HepG2 (cell line): ENCODE measurements around the gene SLC45A1. TPM values are rescaled to one million over a fixed set of nuclear protein-coding genes. Genes with fewer than 3 reads are reported as not detected.

Experiments
- BRD4 ChIP-seq: sonication (generic); formaldehyde crosslinking; IDR thresholded peaks from 2 replicates; pipeline ENCODE4 v1.4.0; 2020; ENCODE audit warnings: missing genetic modification reagents
- CENPT ChIP-seq: sonication (generic); formaldehyde crosslinking; IDR thresholded peaks from 2 replicates; pipeline ENCODE4 v1.8.0; 2022; ENCODE audit warnings: low read depth, mild to moderate bottlenecking, moderate library complexity, missing genetic modification reagents
- EP300 ChIP-seq, 3 experiments: sonication (generic) in 1 of 3; formaldehyde crosslinking in 1 of 3; IDR thresholded peaks; 2 replicates each; pipeline versions ENCODE4 v1.5.1 to v1.6.1; 2011 to 2020; ENCODE audit warnings: low read depth in 2 of 3, low read length in 2 of 3, borderline replicate concordance in 1 of 3, improper control_type of control experiment in 1 of 3, mild to moderate bottlenecking in 1 of 3, missing genetic modification reagents in 1 of 3, moderate library complexity in 1 of 3
- ETV6 ChIP-seq: sonication (generic); formaldehyde crosslinking; conservative IDR thresholded peaks from 2 replicates; pipeline ENCODE4 v1.4.0; 2020; ENCODE audit warnings: missing genetic modification reagents
- JUNB ChIP-seq: sonication (generic); formaldehyde crosslinking; IDR thresholded peaks from 2 replicates; pipeline ENCODE4 v1.8.0; 2022; ENCODE audit warnings: missing genetic modification reagents, mild to moderate bottlenecking, borderline replicate concordance
- KDM5A ChIP-seq: fragments of 200-600 bp; sonication (generic); IDR thresholded peaks from 2 replicates; pipeline ENCODE4 v1.7.0; 2018; ENCODE audit warnings: antibody characterized with exemption, mild to moderate bottlenecking, low read length, borderline replicate concordance
- KLF13 ChIP-seq: sonication (generic); formaldehyde crosslinking; IDR thresholded peaks from 2 replicates; pipeline ENCODE4 v1.4.0; 2020; ENCODE audit warnings: mild to moderate bottlenecking, missing genetic modification reagents
- KLF15 ChIP-seq: sonication (generic); formaldehyde crosslinking; IDR thresholded peaks from 2 replicates; pipeline ENCODE4 v1.8.1; 2023; ENCODE audit warnings: borderline replicate concordance, mild to moderate bottlenecking, inconsistent platforms, missing genetic modification reagents, mixed read lengths
- RELA ChIP-seq: sonication (generic); formaldehyde crosslinking; IDR thresholded peaks from 2 replicates; pipeline ENCODE4 v1.4.0; 2020; ENCODE audit warnings: missing genetic modification reagents
- SRF ChIP-seq: IDR thresholded peaks from 2 replicates; pipeline ENCODE4 v1.6.1; 2011; ENCODE audit warnings: mild to moderate bottlenecking, low read depth, low read length, moderate library complexity
- ZNF225 ChIP-seq: sonication (generic); formaldehyde crosslinking; IDR thresholded peaks from 2 replicates; pipeline ENCODE4 v1.4.0; 2020; ENCODE audit warnings: mild to moderate bottlenecking, missing genetic modification reagents
- ZNF367 ChIP-seq: sonication (generic); formaldehyde crosslinking; IDR thresholded peaks from 2 replicates; pipeline ENCODE4 v1.4.0; 2020; ENCODE audit warnings: missing genetic modification reagents, borderline replicate concordance
- ZNF484 ChIP-seq: sonication (generic); formaldehyde crosslinking; IDR thresholded peaks from 2 replicates; pipeline ENCODE4 v1.5.1; 2020; ENCODE audit warnings: mild to moderate bottlenecking, low read depth, missing genetic modification reagents, borderline replicate concordance
- ZNF567 ChIP-seq: sonication (generic); formaldehyde crosslinking; IDR thresholded peaks from 2 replicates; pipeline ENCODE4 v1.8.1; 2023; ENCODE audit warnings: mild to moderate bottlenecking, missing genetic modification reagents, borderline replicate concordance
- ZNF816 ChIP-seq: sonication (generic); formaldehyde crosslinking; IDR thresholded peaks from 2 replicates; pipeline ENCODE4 v1.8.0; 2022; ENCODE audit warnings: missing genetic modification reagents, mild to moderate bottlenecking, borderline replicate concordance
- polyA plus RNA-seq, 8 experiments: library from polyadenylated mRNA; depleted of rRNA in 3 of 8; stranded (reverse) in 7 of 8; unstranded in 1 of 8; fragments of >200 nt; fragmentation: Illumina TruSeq in 4 of 8; extraction: Trizol in 4 of 8; gene quantifications; 2 replicates each; pipeline versions ENCODE4 v1.2.1 to v1.2.3, GENCODE V29; 2011 to 2016; ENCODE audit warnings: low read depth in 4 of 8, missing spikeins in 1 of 8, mixed read lengths in 1 of 8; ENCODE audit not compliant: insufficient read depth in 1 of 8
- total RNA-seq, 5 experiments: library from RNA; depleted of rRNA; stranded (reverse); fragments of >200 nt; fragmentation: Illumina TruSeq; extraction: Trizol; gene quantifications; 2 replicates each; pipeline ENCODE4 v1.2.3, GENCODE V29; 2016; ENCODE audit warnings: low read depth in 1 of 5
- TF ChIP-seq, protein P1 (sequence below): IDR thresholded peaks from 2 replicates; pipeline ENCODE4 v1.6.1; 2016; ENCODE audit warnings: missing biosample characterization, missing genetic modification reagents, low read depth
- TF ChIP-seq, protein P2 (sequence below): IDR thresholded peaks from 2 replicates; pipeline ENCODE4 v1.6.1; 2016; ENCODE audit warnings: missing compliant biosample characterization, missing genetic modification reagents, borderline replicate concordance
- TF ChIP-seq, protein P3 (sequence below): sonication (generic); formaldehyde crosslinking; IDR thresholded peaks from 2 replicates; pipeline ENCODE4 v1.4.0; 2020; ENCODE audit warnings: mild to moderate bottlenecking, missing genetic modification reagents
- TF ChIP-seq, protein P4 (sequence below): sonication (generic); formaldehyde crosslinking; IDR thresholded peaks from 2 replicates; pipeline ENCODE4 v1.4.0; 2020; ENCODE audit warnings: missing genetic modification reagents
- TF ChIP-seq, protein P5 (sequence below): IDR thresholded peaks from 2 replicates; pipeline ENCODE4 v1.6.1; 2016; ENCODE audit warnings: low read depth

SLC45A1 gene
- total and polyA plus RNA-seq, 2 of the 13 experiments (the other 11 are each of a cell fraction or from before 2014, with no cell fraction given) = not detected

DNA sequence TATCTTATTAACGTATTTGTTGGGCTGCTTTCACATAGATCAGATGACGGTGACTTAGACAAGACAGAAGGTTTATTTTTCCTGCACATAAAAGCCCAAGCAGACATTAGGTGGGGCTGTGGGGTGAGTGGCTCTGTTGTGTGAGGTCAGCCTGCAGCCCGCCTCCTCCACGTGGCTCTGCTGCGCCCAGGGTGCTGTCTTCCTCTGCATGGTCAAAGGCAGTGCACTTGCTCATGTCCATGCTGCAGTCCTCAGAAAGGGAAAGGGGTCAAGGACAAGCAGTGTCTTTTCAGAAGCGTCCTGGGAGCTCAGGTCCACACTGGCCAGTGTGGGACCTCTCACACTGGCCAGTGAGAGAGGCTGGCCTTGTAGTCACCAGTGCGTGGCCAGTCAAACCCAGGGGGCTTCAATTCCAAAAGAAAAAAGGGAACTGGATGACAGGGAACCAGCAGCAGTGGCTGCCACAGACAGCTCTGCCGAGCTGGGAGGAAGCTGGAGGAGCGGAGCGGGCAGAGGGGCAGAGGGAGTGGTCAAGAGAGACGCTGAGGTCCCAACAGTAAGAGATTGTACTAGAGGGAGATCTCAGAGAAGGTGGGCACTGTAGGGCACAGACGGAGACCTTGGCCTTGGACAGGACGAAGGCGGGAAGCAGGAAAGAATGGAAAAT is 35.9 kb upstream of the SLC45A1 start (continued):
- TF ChIP-seq RELA (CRISPR knock-in tag) = no peak
- 0 out of 2 replicates have a peak, but pooled peaks have one; percentile 22 for TF ChIP-seq ZNF225 (CRISPR knock-in tag)
- TF ChIP-seq JUNB (CRISPR knock-in tag) = no peak
- TF ChIP-seq, protein P1, sequence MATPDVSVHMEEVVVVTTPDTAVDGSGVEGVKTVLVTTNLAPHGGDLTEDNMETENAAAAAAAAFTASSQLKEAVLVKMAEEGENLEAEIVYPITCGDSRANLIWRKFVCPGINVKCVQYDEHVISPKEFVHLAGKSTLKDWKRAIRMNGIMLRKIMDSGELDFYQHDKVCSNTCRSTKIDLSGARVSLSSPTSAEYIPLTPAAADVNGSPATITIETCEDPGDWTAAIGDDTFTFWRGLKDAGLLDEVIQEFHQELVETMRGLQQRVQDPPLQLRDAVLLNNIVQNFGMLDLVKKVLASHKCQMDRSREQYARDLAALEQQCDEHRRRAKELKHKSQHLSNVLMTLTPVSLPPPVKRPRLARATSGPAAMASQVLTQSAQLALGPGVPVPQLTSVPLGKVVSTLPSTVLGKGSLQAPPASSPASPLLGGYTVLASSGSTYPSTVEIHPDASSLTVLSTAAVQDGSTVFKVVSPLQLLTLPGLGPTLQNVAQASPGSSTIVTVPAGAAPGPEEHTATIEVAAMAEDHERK (CRISPR knock-in tag) = no peak
- TF ChIP-seq ZNF484 (CRISPR knock-in tag) = no peak
- no peak for TF ChIP-seq KDM5A
- TF ChIP-seq, protein P2, sequence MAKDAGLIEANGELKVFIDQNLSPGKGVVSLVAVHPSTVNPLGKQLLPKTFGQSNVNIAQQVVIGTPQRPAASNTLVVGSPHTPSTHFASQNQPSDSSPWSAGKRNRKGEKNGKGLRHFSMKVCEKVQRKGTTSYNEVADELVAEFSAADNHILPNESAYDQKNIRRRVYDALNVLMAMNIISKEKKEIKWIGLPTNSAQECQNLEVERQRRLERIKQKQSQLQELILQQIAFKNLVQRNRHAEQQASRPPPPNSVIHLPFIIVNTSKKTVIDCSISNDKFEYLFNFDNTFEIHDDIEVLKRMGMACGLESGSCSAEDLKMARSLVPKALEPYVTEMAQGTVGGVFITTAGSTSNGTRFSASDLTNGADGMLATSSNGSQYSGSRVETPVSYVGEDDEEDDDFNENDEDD (CRISPR knock-in tag) = peak; percentile 87
- TF ChIP-seq ZNF567 (CRISPR knock-in tag) = no peak
- TF ChIP-seq ZNF367 (CRISPR knock-in tag) = no peak
- TF ChIP-seq, protein P3, sequence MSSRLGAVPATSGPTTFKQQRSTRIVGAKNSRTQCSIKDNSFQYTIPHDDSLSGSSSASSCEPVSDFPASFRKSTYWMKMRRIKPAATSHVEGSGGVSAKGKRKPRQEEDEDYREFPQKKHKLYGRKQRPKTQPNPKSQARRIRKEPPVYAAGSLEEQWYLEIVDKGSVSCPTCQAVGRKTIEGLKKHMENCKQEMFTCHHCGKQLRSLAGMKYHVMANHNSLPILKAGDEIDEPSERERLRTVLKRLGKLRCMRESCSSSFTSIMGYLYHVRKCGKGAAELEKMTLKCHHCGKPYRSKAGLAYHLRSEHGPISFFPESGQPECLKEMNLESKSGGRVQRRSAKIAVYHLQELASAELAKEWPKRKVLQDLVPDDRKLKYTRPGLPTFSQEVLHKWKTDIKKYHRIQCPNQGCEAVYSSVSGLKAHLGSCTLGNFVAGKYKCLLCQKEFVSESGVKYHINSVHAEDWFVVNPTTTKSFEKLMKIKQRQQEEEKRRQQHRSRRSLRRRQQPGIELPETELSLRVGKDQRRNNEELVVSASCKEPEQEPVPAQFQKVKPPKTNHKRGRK (CRISPR knock-in tag) = no peak
- TF ChIP-seq, protein P4, sequence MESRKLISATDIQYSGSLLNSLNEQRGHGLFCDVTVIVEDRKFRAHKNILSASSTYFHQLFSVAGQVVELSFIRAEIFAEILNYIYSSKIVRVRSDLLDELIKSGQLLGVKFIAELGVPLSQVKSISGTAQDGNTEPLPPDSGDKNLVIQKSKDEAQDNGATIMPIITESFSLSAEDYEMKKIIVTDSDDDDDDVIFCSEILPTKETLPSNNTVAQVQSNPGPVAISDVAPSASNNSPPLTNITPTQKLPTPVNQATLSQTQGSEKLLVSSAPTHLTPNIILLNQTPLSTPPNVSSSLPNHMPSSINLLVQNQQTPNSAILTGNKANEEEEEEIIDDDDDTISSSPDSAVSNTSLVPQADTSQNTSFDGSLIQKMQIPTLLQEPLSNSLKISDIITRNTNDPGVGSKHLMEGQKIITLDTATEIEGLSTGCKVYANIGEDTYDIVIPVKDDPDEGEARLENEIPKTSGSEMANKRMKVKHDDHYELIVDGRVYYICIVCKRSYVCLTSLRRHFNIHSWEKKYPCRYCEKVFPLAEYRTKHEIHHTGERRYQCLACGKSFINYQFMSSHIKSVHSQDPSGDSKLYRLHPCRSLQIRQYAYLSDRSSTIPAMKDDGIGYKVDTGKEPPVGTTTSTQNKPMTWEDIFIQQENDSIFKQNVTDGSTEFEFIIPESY (CRISPR knock-in tag) = peak; percentile 73
- peak; percentile 45; the same call in 1 of the 2 replicates for TF ChIP-seq ZNF816 (CRISPR knock-in tag)
- TF ChIP-seq BRD4 (CRISPR knock-in tag) = no peak
- TF ChIP-seq, protein P5, sequence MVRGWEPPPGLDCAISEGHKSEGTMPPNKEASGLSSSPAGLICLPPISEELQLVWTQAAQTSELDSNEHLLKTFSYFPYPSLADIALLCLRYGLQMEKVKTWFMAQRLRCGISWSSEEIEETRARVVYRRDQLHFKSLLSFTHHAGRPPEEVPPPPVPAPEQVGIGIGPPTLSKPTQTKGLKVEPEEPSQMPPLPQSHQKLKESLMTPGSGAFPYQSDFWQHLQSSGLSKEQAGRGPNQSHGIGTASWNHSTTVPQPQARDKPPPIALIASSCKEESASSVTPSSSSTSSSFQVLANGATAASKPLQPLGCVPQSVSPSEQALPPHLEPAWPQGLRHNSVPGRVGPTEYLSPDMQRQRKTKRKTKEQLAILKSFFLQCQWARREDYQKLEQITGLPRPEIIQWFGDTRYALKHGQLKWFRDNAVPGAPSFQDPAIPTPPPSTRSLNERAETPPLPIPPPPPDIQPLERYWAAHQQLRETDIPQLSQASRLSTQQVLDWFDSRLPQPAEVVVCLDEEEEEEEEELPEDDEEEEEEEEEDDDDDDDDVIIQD (CRISPR knock-in tag) = peak; percentile 33; the same call in 1 of the 2 replicates
- 0 out of 2 replicates have a peak, but pooled peaks have one; percentile 24 for TF ChIP-seq ETV6 (CRISPR knock-in tag)
- no peak for TF ChIP-seq CENPT (CRISPR knock-in tag)
- no peak for TF ChIP-seq KLF15 (CRISPR knock-in tag)
- no peak for TF ChIP-seq KLF13
- TF ChIP-seq SRF = no peak
- TF ChIP-seq EP300 (IDR thresholded peaks at IDR 0.05; ENCODE audit: low read depth in 2 of 2, low read length in 2 of 2) = no peak; a peak in 1 of 4 replicates
- TF ChIP-seq EP300 (CRISPR knock-in tag; IDR thresholded peaks at IDR 0.05; ENCODE audit: borderline replicate concordance) = no peak
